Colonic mucosa (tissue), 4 donors: ENCODE measurements around the gene MAPK4. TPM values are rescaled to one million over a fixed set of nuclear protein-coding genes. Genes with fewer than 3 reads are reported as not detected.

ENCODE experiments used
- DNase-seq: peaks from one replicate; pipeline ENCODE4 v3.0.0-alpha.2; 2020
- H3K27ac ChIP-seq: fragments of 200-600 bp; one replicate; pipeline ENCODE4 v1.8.0; 2021
- H3K27me3 ChIP-seq: fragments of 200-600 bp; one replicate; pipeline ENCODE4 v1.8.0; 2021
- H3K36me3 ChIP-seq: fragments of 200-600 bp; one replicate; pipeline ENCODE4 v1.8.0; 2021
- H3K4me1 ChIP-seq: fragments of 200-600 bp; one replicate; pipeline ENCODE4 v1.8.0; 2021; ENCODE audit warnings: mild to moderate bottlenecking
- H3K4me3 ChIP-seq: fragments of 200-600 bp; one replicate; pipeline ENCODE4 v1.8.0; 2021
- H3K9ac ChIP-seq, 2 donors: one replicate each; pipeline ENCODE4 v1.7.0; 2013; ENCODE audit warnings: control low read depth in 2 of 2, low read depth in 2 of 2, low read length in 2 of 2
- H3K9me3 ChIP-seq: fragments of 200-600 bp; one replicate; pipeline ENCODE4 v1.8.0; 2021
- CTCF ChIP-seq: fragments of 200-600 bp; IDR thresholded peaks from one replicate; pipeline ENCODE4 v1.8.0; 2022; ENCODE audit warnings: antibody characterized with exemption, mild to moderate bottlenecking
- intact Hi-C: fragments of 100-400 bp; cut with DNase I; formaldehyde crosslinking; loops from one replicate; pipeline ENCODE4 v1.14.1; 2022
- total RNA-seq, 2 donors: library from RNA; stranded (reverse); fragmentation: NEBNext Ultra II Directional in 1 of 2; extraction: Animal tissue kit (Norgen Biotek cat#: 25700) in 1 of 2; gene quantifications; one replicate each; pipeline ENCODE4 v1.2.1, GENCODE V29; 2021
- donor health status: healthy.
- donor health status: DM: no; HTN: no; CAD: no.
- donor health status: DM: no; HTN: no; CAD: no.

Gene MAPK4
- total RNA-seq, 2 donors from 2014 or later: 0.27 to 1.8 TPM

- no peak for TF ChIP-seq CTCF
- no peak for DNase-seq
- intact Hi-C loops: no loop called here
- Histone ChIP-seq H3K27me3 (no peaks in the 10 kb centered on the region), H3K4me3 (no peak overlapping the region), H3K4me1 (no peaks in the 10 kb centered on the region), H3K36me3 (no peaks in the 10 kb centered on the region), H3K27ac (no peak overlapping the region), H3K9ac (no peak overlapping the region), H3K9me3 (no peaks in the 10 kb centered on the region)
These were observed 156.0 kb downstream of the MAPK4 start for GRCh38 chr18:50715919-50716318.

GRCh38 chr18:50716902-50717301 is 157.0 kb downstream of the MAPK4 start:
- H3K9ac ChIP-seq: no peak overlapping the region
- no peaks in the 10 kb centered on the region for H3K36me3 ChIP-seq
- H3K4me1 ChIP-seq: no peaks in the 10 kb centered on the region
- H3K27ac ChIP-seq: no peak overlapping the region
- no peak for DNase-seq
- no peak overlapping the region for H3K4me3 ChIP-seq
- intact Hi-C loops: no loop called here
- no peaks in the 10 kb centered on the region for H3K9me3 ChIP-seq
- no peaks in the 10 kb centered on the region for H3K27me3 ChIP-seq
- no peak for TF ChIP-seq CTCF

GRCh38 chr18:50717563-50717962 is 157.7 kb downstream of the MAPK4 start:
- no peak overlapping the region for H3K27ac ChIP-seq
- H3K9me3 ChIP-seq: no peaks in the 10 kb centered on the region
- no peak overlapping the region for H3K4me3 ChIP-seq
- no peaks in the 10 kb centered on the region for H3K27me3 ChIP-seq
- DNase-seq: no peak
- no peak for TF ChIP-seq CTCF
- H3K4me1 ChIP-seq: no peaks in the 10 kb centered on the region
- H3K9ac ChIP-seq: no peak overlapping the region
- H3K36me3 ChIP-seq: no peaks in the 10 kb centered on the region
- intact Hi-C loops: no loop called here

GRCh38 chr18:50719471-50720324 is 159.8 kb downstream of the MAPK4 start:
- Histone ChIP-seq H3K9ac (no peak overlapping the region), H3K27ac (no peak overlapping the region), H3K27me3 (no peaks in the 10 kb centered on the region), H3K4me3 (no peak overlapping the region), H3K9me3 (no peaks in the 10 kb centered on the region), H3K36me3 (no peaks in the 10 kb centered on the region), H3K4me1 (no peaks in the 10 kb centered on the region)
- intact Hi-C loops: no loop called here
- no peak for TF ChIP-seq CTCF
- DNase-seq: no peak

- H3K27me3 ChIP-seq: no peaks in the 10 kb centered on the region
- intact Hi-C loops: no loop called here
- no peak for DNase-seq
- H3K4me3 ChIP-seq: no peak overlapping the region
- H3K9ac ChIP-seq: no peak overlapping the region
- TF ChIP-seq CTCF: no peak
- no peaks in the 10 kb centered on the region for H3K9me3 ChIP-seq
- H3K27ac ChIP-seq: no peak overlapping the region
- no peaks in the 10 kb centered on the region for H3K4me1 ChIP-seq
- H3K36me3 ChIP-seq: no peaks in the 10 kb centered on the region
These were observed 160.4 kb downstream of the MAPK4 start for GRCh38 chr18:50720325-50720674.
